Trophoblast cell (in vitro differentiated cells and primary cell): ENCODE results near the gene TNNI3K.

Source experiments
- DNase-seq, 2 donors: peaks; one replicate each; pipeline ENCODE4 v3.0.0-alpha.2; 2016
- H2AFZ ChIP-seq: 2 replicates; pipeline ENCODE4 v1.6.1; 2013; ENCODE audit warnings: low read length, moderate library complexity, mild to moderate bottlenecking; ENCODE audit not compliant: insufficient read depth, poor library complexity
- H2AK5ac ChIP-seq: 2 replicates; pipeline ENCODE4 v1.6.1; 2013; ENCODE audit warnings: mild to moderate bottlenecking, low read length
- H2BK120ac ChIP-seq: 2 replicates; pipeline ENCODE4 v1.6.1; 2013; ENCODE audit warnings: low read length, mild to moderate bottlenecking, moderate library complexity; ENCODE audit not compliant: insufficient read depth, poor library complexity
- H2BK12ac ChIP-seq: 2 replicates; pipeline ENCODE4 v1.6.1; 2013; ENCODE audit warnings: mild to moderate bottlenecking, low read length, moderate library complexity
- H2BK5ac ChIP-seq: 2 replicates; pipeline ENCODE4 v1.6.1; 2013; ENCODE audit warnings: low read length, low read depth, moderate library complexity, mild to moderate bottlenecking; ENCODE audit not compliant: poor library complexity
- H3K14ac ChIP-seq: 2 replicates; pipeline ENCODE4 v1.6.1; 2013; ENCODE audit warnings: mild to moderate bottlenecking, low read length
- H3K18ac ChIP-seq: 2 replicates; pipeline ENCODE4 v1.6.1; 2013; ENCODE audit warnings: mild to moderate bottlenecking, low read length
- H3K23ac ChIP-seq: 2 replicates; pipeline ENCODE4 v1.6.1; 2013; ENCODE audit warnings: low read length
- H3K27ac ChIP-seq: 2 replicates; pipeline ENCODE4 v1.5.1; 2013; ENCODE audit warnings: low read depth, mild to moderate bottlenecking, inconsistent platforms, low read length, moderate library complexity
- H3K27me3 ChIP-seq: 2 replicates; pipeline ENCODE4 v1.6.1; 2013; ENCODE audit warnings: inconsistent platforms, mild to moderate bottlenecking, low read length, moderate library complexity; ENCODE audit not compliant: insufficient read depth
- H3K36me3 ChIP-seq, 2 experiments: 1 replicate in 1 of 2; 2 replicates in 1 of 2; pipeline ENCODE4 v1.6.1; 2013; ENCODE audit warnings: low read length in 2 of 2, mild to moderate bottlenecking in 2 of 2, moderate library complexity in 1 of 2; ENCODE audit not compliant: insufficient read depth in 2 of 2, control insufficient read depth in 1 of 2
- H3K4ac ChIP-seq: 2 replicates; pipeline ENCODE4 v1.6.1; 2013; ENCODE audit warnings: low read depth, mild to moderate bottlenecking, low read length, moderate library complexity
- H3K4me1 ChIP-seq, 2 experiments: 1 replicate in 1 of 2; 2 replicates in 1 of 2; pipeline ENCODE4 v1.6.1; 2013; ENCODE audit warnings: low read length in 2 of 2, mild to moderate bottlenecking in 2 of 2, moderate library complexity in 1 of 2; ENCODE audit not compliant: insufficient read depth in 2 of 2, control insufficient read depth in 1 of 2
- H3K4me2 ChIP-seq: 2 replicates; pipeline ENCODE4 v1.6.1; 2013; ENCODE audit warnings: inconsistent platforms, mild to moderate bottlenecking, low read length, moderate library complexity
- H3K4me3 ChIP-seq: 2 replicates; pipeline ENCODE4 v1.5.1; 2013; ENCODE audit warnings: mild to moderate bottlenecking, low read depth, low read length, inconsistent platforms
- H3K79me1 ChIP-seq: one replicate; pipeline ENCODE4 v1.6.1; 2013; ENCODE audit warnings: low read length
- H3K79me2 ChIP-seq: 2 replicates; pipeline ENCODE4 v1.6.1; 2013; ENCODE audit warnings: low read length, mild to moderate bottlenecking; ENCODE audit not compliant: control insufficient read depth, insufficient read depth, poor library complexity
- H3K9ac ChIP-seq: 2 replicates; pipeline ENCODE4 v1.6.1; 2013; ENCODE audit warnings: mild to moderate bottlenecking, low read length
- H3K9me3 ChIP-seq: 2 replicates; pipeline ENCODE4 v1.6.1; 2013; ENCODE audit warnings: low read depth, mild to moderate bottlenecking, control low read depth, inconsistent platforms, low read length; ENCODE audit not compliant: insufficient read depth
- H4K12ac ChIP-seq: 2 replicates; pipeline ENCODE4 v1.6.1; 2013; ENCODE audit warnings: low read depth, mild to moderate bottlenecking, low read length, moderate library complexity
- H4K8ac ChIP-seq: 2 replicates; pipeline ENCODE4 v1.6.1; 2013; ENCODE audit warnings: low read depth, mild to moderate bottlenecking, low read length, moderate library complexity
- H4K91ac ChIP-seq: one replicate; pipeline ENCODE4 v1.6.1; 2013; ENCODE audit warnings: low read depth, mild to moderate bottlenecking, low read length, moderate library complexity
- WGBS: extraction: QIAGEN DNeasy Blood & Tissue Kit; methylation state at CpG from one replicate; pipeline ENCODE4 v1.1.7; 2013; ENCODE audit warnings: missing lambda C conversion rate; ENCODE audit not compliant: insufficient read length, insufficient coverage; ENCODE audit errors: extremely low coverage; 5-methylcytosine and 5-hydroxymethylcytosine counted together

TNNI3K gene

GRCh38 chr1:74528123-74528522, 292.9 kb downstream of the TNNI3K start:
- Histone ChIP-seq H3K9me3 (no peaks in the 10 kb centered on the region), H3K79me1 (no peaks in the 10 kb centered on the region), H3K36me3 (no peaks in the 10 kb centered on the region), H3K9ac (no peak overlapping the region), H3K4me2 (no peak overlapping the region), H3K79me2 (no peaks in the 10 kb centered on the region), H2BK12ac (no peak overlapping the region), H4K12ac (no peak overlapping the region), H2BK5ac (no peak overlapping the region), H3K27ac (no peak overlapping the region), H4K8ac (no peak overlapping the region), H3K14ac (peak overlapping the region; percentile 6), H2BK120ac (no peak overlapping the region), H4K91ac (no peak overlapping the region), H2AK5ac (peak overlapping the region; percentile 22), H3K18ac (no peak overlapping the region), H3K4ac (no peak overlapping the region), H2AFZ (no peak overlapping the region), H3K23ac (no peak overlapping the region), H3K4me1 (no peaks in the 10 kb centered on the region), H3K4me3 (no peak overlapping the region), H3K27me3 (no peaks in the 10 kb centered on the region)
- WGBS: no CpG with 5 or more reads among the region's 4 CpGs
- no peak for DNase-seq

GRCh38 chr1:74530892-74531291, 295.7 kb downstream of the TNNI3K start:
- Histone ChIP-seq H3K14ac (no peak overlapping the region), H3K79me1 (no peaks in the 10 kb centered on the region), H2BK120ac (no peak overlapping the region), H3K27me3 (no peaks in the 10 kb centered on the region), H2AFZ (no peak overlapping the region), H3K79me2 (no peaks in the 10 kb centered on the region), H3K9me3 (no peaks in the 10 kb centered on the region), H3K4me1 (no peaks in the 10 kb centered on the region), H3K4ac (no peak overlapping the region), H4K12ac (no peak overlapping the region), H4K8ac (no peak overlapping the region), H3K27ac (no peak overlapping the region), H3K18ac (no peak overlapping the region), H2AK5ac (no peak overlapping the region), H3K36me3 (no peaks in the 10 kb centered on the region), H4K91ac (no peak overlapping the region), H3K9ac (no peak overlapping the region), H3K4me3 (no peak overlapping the region), H2BK12ac (no peak overlapping the region), H3K4me2 (no peak overlapping the region), H3K23ac (no peak overlapping the region), H2BK5ac (no peak overlapping the region)
- no peak for DNase-seq

- Histone ChIP-seq H4K8ac (no peak overlapping the region), H3K4ac (no peak overlapping the region), H3K36me3 (no peaks in the 10 kb centered on the region), H2AFZ (no peak overlapping the region), H3K23ac (no peak overlapping the region), H3K4me3 (no peak overlapping the region), H2BK12ac (no peak overlapping the region), H3K79me1 (no peaks in the 10 kb centered on the region), H3K9me3 (no peaks in the 10 kb centered on the region), H3K18ac (no peak overlapping the region), H3K9ac (no peak overlapping the region), H3K27me3 (no peaks in the 10 kb centered on the region), H3K4me1 (no peaks in the 10 kb centered on the region), H2AK5ac (no peak overlapping the region), H3K27ac (no peak overlapping the region), H3K4me2 (no peak overlapping the region), H4K12ac (no peak overlapping the region), H3K14ac (no peak overlapping the region), H2BK120ac (no peak overlapping the region), H2BK5ac (no peak overlapping the region), H4K91ac (no peak overlapping the region), H3K79me2 (no peaks in the 10 kb centered on the region)
- DNase-seq: no peak
- no CpG with 5 or more reads among the region's 1 CpG for WGBS
These were observed 296.6 kb downstream of the TNNI3K start for GRCh38 chr1:74531796-74532195.

GRCh38 chr1:74534241-74534640, 299.1 kb downstream of the TNNI3K start:
- Histone ChIP-seq H3K14ac (no peak overlapping the region), H2BK12ac (no peak overlapping the region), H3K4me2 (no peak overlapping the region), H3K23ac (no peak overlapping the region), H4K91ac (no peak overlapping the region), H4K12ac (no peak overlapping the region), H4K8ac (no peak overlapping the region), H3K4ac (no peak overlapping the region), H3K27ac (no peak overlapping the region), H2AK5ac (no peak overlapping the region), H2BK5ac (no peak overlapping the region), H3K4me3 (no peak overlapping the region), H2BK120ac (no peak overlapping the region), H3K18ac (no peak overlapping the region), H3K36me3 (no peaks in the 10 kb centered on the region), H2AFZ (no peak overlapping the region), H3K79me2 (no peaks in the 10 kb centered on the region), H3K4me1 (no peaks in the 10 kb centered on the region), H3K79me1 (no peaks in the 10 kb centered on the region), H3K9me3 (no peaks in the 10 kb centered on the region), H3K27me3 (no peaks in the 10 kb centered on the region), H3K9ac (no peak overlapping the region)
- peak in 1 of 2 donors; percentile 39 for DNase-seq
- no CpG with 5 or more reads among the region's 3 CpGs for WGBS
